ENCODE results near the gene MYBPC2.
A peak's percentile ranks its signal among the peaks of the same experiment; 100 is the strongest.

The MYBPC2 gene

DNA sequence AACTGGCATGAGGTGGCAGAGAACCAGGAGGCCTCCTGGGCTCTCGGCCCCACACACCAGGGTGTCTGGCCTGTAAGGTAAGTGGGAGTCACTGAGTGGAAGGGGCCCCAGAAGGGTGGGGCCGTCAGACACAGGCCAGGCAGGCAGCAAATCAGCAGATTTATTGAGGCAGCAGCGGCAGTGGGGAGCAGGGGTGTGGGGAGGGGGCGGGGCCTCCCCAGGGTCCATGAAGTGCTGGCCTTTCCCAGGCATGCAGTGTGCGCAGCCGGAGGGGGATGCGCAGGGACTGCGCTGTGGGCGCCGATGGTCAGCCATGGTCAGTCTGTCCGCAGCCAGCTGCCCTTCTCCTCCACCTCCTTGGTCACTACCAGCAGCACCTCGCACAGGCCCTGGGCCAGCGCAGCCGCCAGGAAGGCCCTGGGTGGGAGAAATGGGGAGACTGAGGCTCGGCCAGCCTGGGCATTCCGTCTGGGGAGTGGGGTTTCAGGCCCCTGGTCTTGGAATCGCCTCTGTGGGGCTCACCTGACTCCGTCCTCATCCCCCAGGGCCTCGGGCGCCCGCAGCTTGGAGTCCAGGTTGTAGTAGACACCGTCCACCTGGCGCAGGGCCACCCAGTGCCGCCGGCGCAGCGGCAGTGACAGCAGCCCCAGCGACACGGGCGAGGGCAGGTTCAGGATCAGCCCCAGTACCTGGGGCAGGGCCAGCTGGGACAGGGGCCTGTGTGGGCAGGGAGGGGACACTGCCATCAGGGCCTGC is 73.3 kb downstream of the MYBPC2 start:
- no peak for DNase-seq

GRCh38 chr19:50506700-50507099 is 74.0 kb downstream of the MYBPC2 start:
- DNase-seq = no peak

DNA sequence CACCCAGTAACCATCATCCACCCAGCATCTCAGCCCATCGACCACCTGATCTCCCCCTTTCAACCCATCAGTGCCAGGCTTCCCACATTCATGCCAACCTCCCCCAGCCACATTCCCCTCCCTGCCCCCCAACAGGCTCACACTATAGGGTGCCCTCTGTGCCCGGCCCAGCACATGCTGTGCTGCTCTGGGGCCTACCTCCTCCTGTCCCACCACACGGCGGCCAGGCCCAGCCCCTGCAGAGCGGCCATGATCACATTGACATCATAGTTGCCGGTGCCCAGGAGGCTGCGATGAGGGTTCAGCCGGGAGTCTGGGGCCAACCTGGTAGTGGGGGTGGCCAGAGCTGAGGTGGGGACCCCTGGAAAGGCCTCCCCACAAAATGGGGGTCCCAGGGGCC is 74.7 kb downstream of the MYBPC2 start:
- DNase-seq = no peak

- no peak for DNase-seq
Observed at GRCh38 chr19:50508843-50509190, 76.1 kb downstream of the MYBPC2 start.

DNA sequence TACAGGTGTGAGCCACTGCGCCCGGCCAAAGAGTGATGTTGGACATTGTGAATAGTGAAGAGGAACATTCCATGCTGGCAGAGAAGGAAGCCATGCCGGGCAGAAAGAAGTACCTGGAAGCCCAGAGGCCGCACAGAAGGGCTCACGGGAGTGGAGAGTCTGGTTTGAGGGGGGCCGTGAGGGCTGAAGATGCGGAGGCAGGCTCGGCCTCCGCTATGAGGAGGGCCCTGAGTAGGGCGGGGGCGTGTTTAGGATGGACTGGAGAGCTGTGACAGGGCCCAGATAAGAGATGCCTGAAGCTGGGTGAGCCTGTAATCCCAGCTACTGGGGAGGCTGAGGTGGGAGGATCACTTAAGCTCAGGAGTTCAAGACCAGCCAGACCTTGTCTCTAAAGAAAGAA is 76.7 kb downstream of the MYBPC2 start:
- DNase-seq = no peak

GRCh38 chr19:50510121-50510670 is 77.5 kb downstream of the MYBPC2 start:
- no peak for DNase-seq

DNA sequence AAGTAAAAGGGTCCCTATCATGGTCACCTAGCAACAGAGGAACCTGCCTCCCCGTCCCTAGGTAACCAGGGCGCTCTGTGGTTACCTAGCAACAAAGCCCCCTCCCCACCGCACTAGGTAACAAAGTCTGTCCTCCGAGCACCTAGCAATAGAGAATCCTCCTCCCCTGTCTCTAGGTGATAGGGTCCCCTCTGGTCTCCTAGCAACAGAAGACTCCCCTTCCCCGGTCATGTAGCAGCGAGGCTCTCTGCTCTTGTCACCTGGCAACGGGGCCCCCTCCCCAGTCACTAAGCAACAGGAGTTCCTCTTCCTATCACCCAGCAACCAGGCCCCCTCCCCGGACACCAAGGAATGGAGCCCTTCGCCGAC is 78.0 kb downstream of the MYBPC2 start:
- no peak for DNase-seq

DNA sequence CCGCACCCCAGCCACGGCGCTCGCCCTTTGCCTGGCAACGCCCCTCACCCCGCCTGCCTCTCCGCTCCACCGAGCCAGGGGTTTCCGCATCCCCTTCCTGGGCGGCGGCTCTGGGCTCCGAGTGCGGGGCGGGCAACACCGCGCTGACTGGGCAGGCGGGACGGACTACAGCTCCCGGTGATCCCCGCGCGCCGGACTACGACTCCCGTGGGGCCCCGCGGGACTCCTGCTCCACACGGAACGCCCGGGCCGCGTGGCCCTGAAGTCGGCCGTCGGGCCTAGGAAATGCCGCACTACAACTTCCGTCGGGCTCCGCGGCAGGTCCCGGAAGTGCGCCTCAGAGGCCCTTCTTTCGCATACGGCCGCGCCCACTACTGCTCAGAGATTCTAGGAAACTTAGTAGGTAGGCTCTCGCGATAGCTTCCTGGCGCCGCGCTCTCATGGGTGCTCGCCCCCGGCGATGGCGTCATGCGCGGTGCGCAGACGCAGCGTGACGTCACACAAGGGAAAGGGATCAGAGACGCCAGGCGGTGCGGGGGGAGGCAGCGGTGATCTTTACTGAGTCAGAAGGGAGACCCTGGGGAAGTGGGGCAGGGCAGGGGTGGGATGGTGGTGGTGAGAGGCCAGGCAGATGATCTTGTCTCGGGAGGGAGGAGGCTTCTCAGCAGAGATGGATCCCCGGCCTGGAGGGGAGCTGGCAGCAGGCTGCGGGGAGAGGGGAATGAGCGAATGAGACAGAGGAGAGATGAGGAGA is 78.6 kb downstream of the MYBPC2 start, which contains the start of gene JOSD2:
Gene JOSD2 (minus strand): TSS at position 123 of the 754 bp plus-strand sequence. CDS start 760 bp downstream, outside the sequence.
- peak; percentile 93 to 97 (median 96) for DNase-seq

GRCh38 chr19:50512112-50512998 is 79.7 kb downstream of the MYBPC2 start:
- DNase-seq = no peak

GRCh38 chr19:50512999-50513745 is 80.5 kb downstream of the MYBPC2 start:
- DNase-seq = no peak

GRCh38 chr19:50513746-50514345 is 81.2 kb downstream of the MYBPC2 start, which contains the start of gene ASPDH:
Gene ASPDH, minus strand, starts transcription at chr19:50513913. Its CDS starts 90 bp downstream, at chr19:50513823.
- DNase-seq = no peak

- no peak for DNase-seq
Observed at GRCh38 chr19:50514346-50515167, 81.9 kb downstream of the MYBPC2 start.

DNA sequence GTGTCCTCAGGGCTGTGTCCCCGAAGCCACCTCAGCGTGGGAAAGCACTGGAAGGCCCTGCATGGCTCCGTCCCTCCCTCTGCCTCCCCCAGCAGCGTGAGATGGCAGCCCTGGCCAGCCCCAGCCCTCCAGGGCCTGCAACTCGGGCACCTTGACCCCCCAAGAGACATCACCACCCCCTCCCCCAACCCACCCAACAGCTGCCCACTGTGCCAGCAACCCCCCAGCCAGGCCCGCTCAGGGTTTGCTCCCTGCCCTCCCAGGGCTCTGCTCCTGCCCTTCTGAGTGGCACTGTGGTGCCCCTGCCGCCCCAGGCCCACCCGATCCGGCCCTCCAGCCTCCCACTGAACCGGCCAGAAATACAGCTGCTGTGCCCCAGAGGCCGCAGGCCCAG is 82.5 kb downstream of the MYBPC2 start:
- no peak for DNase-seq

All from stimulated activated naive CD4-positive, alpha-beta T cell (primary cell).